GM21447 (cell line): ENCODE data around the gene SFTPB.
"Not testable (repeated sequence)": the region's sequence is repeated elsewhere in the genome, so short reads cannot be mapped to it uniquely, and the experiment has no call there.

Experiments used
- ATAC-seq: cut with Tn5 transposase; IDR thresholded peaks from one replicate; pipeline ENCODE4 v1.9.1; 2021; ENCODE audit not compliant: unreplicated experiment

SFTPB gene

GRCh38 chr2:85668009-85668856 is at the start of gene SFTPB:
Gene SFTPB, minus strand, starts transcription at chr2:85668199. Its CDS starts 16 bp downstream, at chr2:85668183.
- ATAC-seq = no peak

DNA sequence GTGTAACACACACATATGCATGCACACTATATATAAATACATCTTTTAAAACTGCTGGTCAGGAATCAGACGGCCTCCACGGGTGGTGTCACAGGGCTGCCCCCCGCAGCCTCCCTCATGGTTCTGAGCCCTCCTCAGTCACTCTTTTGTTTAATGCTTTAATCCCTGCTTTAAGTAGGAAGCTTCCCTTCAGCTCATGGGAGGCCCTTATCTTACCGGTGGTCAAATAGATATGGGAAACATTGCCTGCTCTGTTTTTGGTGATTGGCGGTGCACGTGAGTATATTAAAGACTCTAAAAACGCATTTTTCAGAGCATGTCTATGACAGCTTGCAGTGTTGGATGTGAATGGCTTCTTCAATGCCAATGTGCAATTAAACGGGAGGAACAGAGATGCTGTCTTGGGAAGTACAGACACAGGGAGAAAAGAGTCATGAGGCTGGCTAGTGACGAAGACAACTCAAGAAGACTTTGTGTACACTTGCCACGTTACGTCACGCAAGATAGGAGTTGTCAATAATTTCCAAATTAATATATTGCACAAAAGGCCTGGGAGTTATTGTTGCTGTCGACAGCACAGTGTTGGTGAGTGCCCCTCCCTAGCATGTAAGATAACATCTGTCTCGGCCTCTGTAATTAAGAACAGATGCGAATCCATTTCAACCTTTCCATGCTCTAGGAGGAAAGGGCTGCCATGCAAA is 49.5 kb upstream of the SFTPB start:
- ATAC-seq = no peak

DNA sequence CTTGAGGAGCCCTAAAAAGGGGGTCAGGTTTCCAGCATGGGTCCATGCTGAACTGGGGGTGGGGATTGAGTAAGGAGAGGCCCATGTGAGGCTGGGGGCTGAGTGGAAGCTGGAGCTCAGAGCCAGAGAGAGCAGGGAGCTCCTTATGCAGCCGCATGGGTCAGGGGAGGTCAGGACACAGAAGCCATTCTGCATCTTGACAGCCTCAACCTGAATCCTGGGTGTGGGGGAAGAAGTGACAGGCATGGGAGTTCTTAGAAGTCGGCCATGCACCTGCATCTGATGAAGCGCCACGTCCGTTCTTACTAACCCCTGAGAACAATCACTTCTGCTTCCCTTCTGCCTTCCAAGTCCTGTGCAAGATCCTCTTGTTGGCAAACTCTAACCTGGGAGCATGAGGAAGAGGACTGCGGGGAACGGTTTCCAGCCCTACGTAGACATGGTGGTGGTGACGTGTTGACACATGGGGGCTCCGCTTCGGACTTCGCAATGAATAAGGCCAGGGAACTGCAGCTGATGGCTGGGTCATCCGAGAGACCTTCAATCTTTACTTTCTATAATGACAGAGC is 48.4 kb upstream of the SFTPB start:
- ATAC-seq = no peak

DNA sequence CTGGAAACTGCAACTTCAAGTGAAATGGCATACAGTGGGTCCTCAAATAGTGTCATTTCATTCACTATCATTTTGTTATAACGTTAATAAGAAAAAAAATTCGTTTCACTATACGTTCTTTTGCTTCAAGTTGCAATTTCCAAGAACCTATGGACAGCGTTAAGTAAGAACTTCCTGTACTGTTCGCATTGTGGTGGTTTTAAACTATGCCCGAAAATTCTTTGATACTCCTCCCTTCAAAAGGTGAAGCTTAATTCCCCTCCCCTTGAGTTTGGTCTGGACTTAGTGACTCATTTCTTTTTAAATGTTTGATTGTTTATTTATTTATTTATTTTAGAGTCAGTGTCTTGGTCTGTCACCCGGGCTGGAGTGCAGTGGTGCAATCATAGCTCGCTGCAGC is 46.8 kb upstream of the SFTPB start:
- ATAC-seq = no peak

DNA sequence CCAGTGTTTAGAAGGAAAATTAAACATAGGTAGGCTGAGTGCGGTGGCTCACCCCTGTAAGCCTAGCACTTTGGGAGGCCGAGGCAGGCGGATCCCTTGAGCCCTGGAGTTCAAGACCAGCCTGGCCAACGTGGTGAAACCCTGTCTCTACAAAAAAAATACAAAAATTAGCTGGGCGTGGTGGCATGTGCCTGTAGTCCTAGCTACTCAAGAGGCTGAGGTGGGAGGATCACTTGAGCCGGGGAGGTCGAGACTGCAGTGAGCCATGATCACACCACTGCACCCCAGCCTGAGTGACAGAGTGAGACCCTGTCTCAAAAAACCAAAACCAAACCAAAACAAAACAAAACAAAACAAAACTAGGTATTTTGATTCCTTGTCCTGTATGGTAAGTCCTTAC is 46.4 kb upstream of the SFTPB start:
- not testable (repeated sequence) for ATAC-seq

- no peak for ATAC-seq
These were observed 45.8 kb upstream of the SFTPB start for GRCh38 chr2:85713836-85714235.

- no peak for ATAC-seq
These were observed 45.0 kb upstream of the SFTPB start for GRCh38 chr2:85712849-85713612.

GRCh38 chr2:85712336-85712735 is 44.3 kb upstream of the SFTPB start:
- ATAC-seq = no peak

- no peak for ATAC-seq
These were observed 43.6 kb upstream of the SFTPB start for GRCh38 chr2:85711578-85712060.

GRCh38 chr2:85710687-85711577 is 42.9 kb upstream of the SFTPB start:
- no peak for ATAC-seq

GRCh38 chr2:85709401-85709811 is 41.4 kb upstream of the SFTPB start:
- ATAC-seq = no peak

GRCh38 chr2:85708641-85709040 is 40.6 kb upstream of the SFTPB start:
- ATAC-seq = no peak

- peak; percentile 48 for ATAC-seq
These were observed 39.3 kb upstream of the SFTPB start for GRCh38 chr2:85707304-85707703.

DNA sequence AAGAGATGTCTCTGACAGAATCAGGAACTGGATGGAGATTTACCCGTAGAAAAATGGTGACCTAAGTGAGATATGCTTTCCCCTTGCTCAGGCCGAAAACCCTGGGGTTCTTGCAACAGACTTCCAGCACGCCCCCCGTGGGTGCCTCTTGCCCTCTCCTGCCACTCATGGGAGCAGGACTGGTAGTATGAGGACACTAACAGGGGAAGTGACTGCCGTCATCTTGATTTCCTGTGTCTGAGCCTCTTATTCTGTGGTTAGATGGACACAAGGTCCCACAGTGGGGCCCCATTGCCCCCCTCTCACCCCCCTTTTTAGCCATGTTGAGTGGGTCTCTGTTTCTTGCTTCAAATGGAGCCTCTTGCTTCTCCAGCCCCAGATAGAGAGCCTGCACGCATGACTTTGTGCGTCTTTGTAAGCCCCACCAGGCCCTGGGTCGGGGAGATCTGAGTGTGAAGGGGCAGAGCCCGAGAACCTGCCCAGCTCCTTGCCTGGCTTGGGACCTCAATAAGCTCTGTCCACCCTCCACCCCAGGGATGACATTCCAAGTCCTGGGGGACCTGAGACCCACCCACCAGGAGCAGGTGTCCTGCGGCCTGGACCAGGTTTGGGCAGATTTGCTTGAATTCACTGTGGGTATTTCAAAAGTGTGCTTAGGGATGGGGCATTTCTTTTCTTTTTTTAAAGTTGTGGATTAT is 38.7 kb upstream of the SFTPB start:
- no peak for ATAC-seq

- ATAC-seq = no peak
These were observed 38.1 kb upstream of the SFTPB start for GRCh38 chr2:85706063-85706462.

- ATAC-seq = no peak
These were observed 37.7 kb upstream of the SFTPB start for GRCh38 chr2:85705680-85706039.

- ATAC-seq = peak; percentile 76
These were observed 37.0 kb upstream of the SFTPB start for GRCh38 chr2:85704800-85705679.

DNA sequence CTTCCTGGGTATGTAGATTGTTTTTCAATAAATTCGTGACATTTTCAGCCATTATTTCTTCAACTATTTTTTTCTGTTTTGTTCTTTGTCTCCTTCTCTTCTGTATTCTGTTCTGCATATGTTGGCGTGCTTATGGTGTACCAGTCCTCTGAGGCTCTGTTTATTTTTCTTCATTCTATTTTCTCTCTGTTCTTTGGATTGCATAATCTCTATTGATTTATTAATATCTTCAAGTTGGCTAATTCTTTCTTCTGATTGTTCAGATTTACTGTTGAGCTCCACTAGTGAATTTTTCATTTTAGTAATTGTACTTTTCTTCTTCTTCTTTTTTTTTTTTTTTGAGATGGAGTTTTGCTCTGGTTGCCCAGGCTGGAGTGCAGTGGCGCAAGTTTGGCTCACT is 36.0 kb upstream of the SFTPB start:
- no peak for ATAC-seq

GRCh38 chr2:85703329-85703728 is 35.3 kb upstream of the SFTPB start:
- ATAC-seq = no peak
